ENCODE results near the gene RSRC1.

GRCh38 chr3:158532099-158532734, 422.3 kb downstream of the RSRC1 start:
- TF ChIP-seq CTCF (conservative IDR thresholded peaks at IDR 0.05; ENCODE audit: low read length) (peak; percentile 79), EZH2phosphoT487 (IDR thresholded peaks at IDR 0.05; ENCODE audit: borderline replicate concordance, low read depth, low read length) (no peak)
